HepG2 (cell line): ENCODE measurements around the gene CMIP. TPM values are rescaled to one million over a fixed set of nuclear protein-coding genes. Genes with fewer than 3 reads are reported as not detected.

Experiments used
- CSRNP1 ChIP-seq: sonication (generic); formaldehyde crosslinking; IDR thresholded peaks from 2 replicates; pipeline ENCODE4 v1.8.1; 2023; ENCODE audit warnings: mild to moderate bottlenecking, missing genetic modification reagents
- GMEB1 ChIP-seq: sonication (generic); formaldehyde crosslinking; IDR thresholded peaks from 2 replicates; pipeline ENCODE4 v1.5.1; 2020; ENCODE audit warnings: missing genetic modification reagents, mild to moderate bottlenecking, borderline replicate concordance
- HMGXB4 ChIP-seq, 2 experiments: sonication (generic) in 1 of 2; formaldehyde crosslinking in 1 of 2; IDR thresholded peaks; 2 replicates each; pipeline versions ENCODE4 v1.4.0 to v1.6.1; 2018 to 2020; ENCODE audit warnings: missing genetic modification reagents in 2 of 2, borderline replicate concordance in 1 of 2, low read depth in 1 of 2, mild to moderate bottlenecking in 1 of 2, missing biosample characterization in 1 of 2
- HNF1B ChIP-seq: sonication (generic); formaldehyde crosslinking; IDR thresholded peaks from 2 replicates; pipeline ENCODE4 v1.5.1; 2020; ENCODE audit warnings: mild to moderate bottlenecking, moderate library complexity, missing genetic modification reagents
- HNRNPLL ChIP-seq: fragments of 200-400 bp; formaldehyde crosslinking; IDR thresholded peaks from 2 replicates; pipeline ENCODE4 v1.6.1; 2017; ENCODE audit warnings: mild to moderate bottlenecking, low read depth, low read length; ENCODE audit not compliant: poor library complexity, severe bottlenecking
- KMT2B ChIP-seq: IDR thresholded peaks from 2 replicates; pipeline ENCODE4 v1.6.1; 2016; ENCODE audit warnings: missing genetic modification reagents, missing compliant biosample characterization
- MEIS1 ChIP-seq: sonication (generic); formaldehyde crosslinking; IDR thresholded peaks from 2 replicates; pipeline ENCODE4 v1.9.0; 2021; ENCODE audit warnings: mild to moderate bottlenecking, missing genetic modification reagents, moderate library complexity, borderline replicate concordance
- RXRA ChIP-seq: sonication (generic); formaldehyde crosslinking; IDR thresholded peaks from 2 replicates; pipeline ENCODE4 v1.5.1; 2020; ENCODE audit warnings: missing genetic modification reagents
- SALL2 ChIP-seq: sonication (generic); formaldehyde crosslinking; IDR thresholded peaks from 2 replicates; pipeline ENCODE4 v1.8.1; 2023; ENCODE audit warnings: mild to moderate bottlenecking, missing genetic modification reagents, inconsistent platforms
- SKIL ChIP-seq: sonication (generic); formaldehyde crosslinking; IDR thresholded peaks from 2 replicates; pipeline ENCODE4 v1.8.0; 2022; ENCODE audit warnings: missing genetic modification reagents, mild to moderate bottlenecking, moderate library complexity, borderline replicate concordance
- TBL1XR1 ChIP-seq: fragments of 150-350 bp; IDR thresholded peaks from 2 replicates; pipeline ENCODE4 v1.6.1; 2014; ENCODE audit warnings: borderline replicate concordance, low read length; ENCODE audit not compliant: partially characterized antibody
- TFAP4 ChIP-seq: sonication (generic); IDR thresholded peaks from 2 replicates; pipeline ENCODE4 v1.6.1; 2016; ENCODE audit warnings: low read depth, borderline replicate concordance
- YEATS4 ChIP-seq: sonication (generic); formaldehyde crosslinking; IDR thresholded peaks from 2 replicates; pipeline ENCODE4 v1.4.0; 2020; ENCODE audit warnings: missing genetic modification reagents, borderline replicate concordance
- ZNF256 ChIP-seq: sonication (generic); formaldehyde crosslinking; conservative IDR thresholded peaks from 2 replicates; pipeline ENCODE4 v1.4.0; 2020; ENCODE audit warnings: missing genetic modification reagents
- ZNF552 ChIP-seq: sonication (generic); formaldehyde crosslinking; IDR thresholded peaks from 2 replicates; pipeline ENCODE4 v1.9.0; 2022; ENCODE audit warnings: missing genetic modification reagents, mild to moderate bottlenecking, borderline replicate concordance
- ZNF740 ChIP-seq: sonication (generic); formaldehyde crosslinking; IDR thresholded peaks from 2 replicates; pipeline ENCODE4 v1.4.0; 2020; ENCODE audit warnings: missing genetic modification reagents
- polyA plus RNA-seq, 8 experiments: library from polyadenylated mRNA; depleted of rRNA in 3 of 8; stranded (reverse) in 7 of 8; unstranded in 1 of 8; fragments of >200 nt; fragmentation: Illumina TruSeq in 4 of 8; extraction: Trizol in 4 of 8; gene quantifications; 2 replicates each; pipeline versions ENCODE4 v1.2.1 to v1.2.3, GENCODE V29; 2011 to 2016; ENCODE audit warnings: low read depth in 4 of 8, missing spikeins in 1 of 8, mixed read lengths in 1 of 8; ENCODE audit not compliant: insufficient read depth in 1 of 8
- total RNA-seq, 5 experiments: library from RNA; depleted of rRNA; stranded (reverse); fragments of >200 nt; fragmentation: Illumina TruSeq; extraction: Trizol; gene quantifications; 2 replicates each; pipeline ENCODE4 v1.2.3, GENCODE V29; 2016; ENCODE audit warnings: low read depth in 1 of 5

CMIP gene
- total and polyA plus RNA-seq, 2 of the 13 experiments (the other 11 are each of a cell fraction or from before 2014, with no cell fraction given): 10.9 to 18.1 TPM

- TF ChIP-seq TBL1XR1: no peak
- peak; percentile 49 for TF ChIP-seq HNRNPLL
- no peak for TF ChIP-seq TFAP4
- TF ChIP-seq ZNF740 (CRISPR knock-in tag): peak; percentile 83
- TF ChIP-seq MEIS1: no peak
- no peak for TF ChIP-seq YEATS4 (CRISPR knock-in tag)
- TF ChIP-seq HMGXB4 (CRISPR knock-in tag; IDR thresholded peaks at IDR 0.05; ENCODE audit: borderline replicate concordance in 1 of 2, low read depth in 1 of 2): peak; percentile 65 to 82
- TF ChIP-seq CSRNP1 (CRISPR knock-in tag): 0 out of 2 replicates have a peak, but pooled peaks have one; percentile 49
- no peak for TF ChIP-seq SKIL (CRISPR knock-in tag)
- no peak for TF ChIP-seq ZNF256 (CRISPR knock-in tag)
- peak; percentile 26; the same call in 1 of the 2 replicates for TF ChIP-seq RXRA (CRISPR knock-in tag)
- TF ChIP-seq KMT2B (CRISPR knock-in tag): 0 out of 2 replicates have a peak, but pooled peaks have one; percentile 11
- no peak for TF ChIP-seq HNF1B (CRISPR knock-in tag)
- TF ChIP-seq GMEB1 (CRISPR knock-in tag): 0 out of 2 replicates have a peak, but pooled peaks have one; percentile 5
- no peak for TF ChIP-seq ZNF552 (CRISPR knock-in tag)
- TF ChIP-seq SALL2 (CRISPR knock-in tag): 0 out of 2 replicates have a peak, but pooled peaks have one; percentile 31
These were observed 744 bp downstream of the CMIP start (continued) for GRCh38 chr16:81445143-81445961.
